SKM-1 (cell line): ENCODE data around the gene RASL12.
A peak's percentile ranks its signal among the peaks of the same experiment; 100 is the strongest.
"Not testable (repeated sequence)": the region's sequence is repeated elsewhere in the genome, so short reads cannot be mapped to it uniquely, and the experiment has no call there.

Experiments used
- DNase-seq: peaks from one replicate; lab custom pipeline; 2025; ENCODE audit not compliant: unreplicated experiment; lab: John Stamatoyannopoulos, UW

The RASL12 gene, protein sequence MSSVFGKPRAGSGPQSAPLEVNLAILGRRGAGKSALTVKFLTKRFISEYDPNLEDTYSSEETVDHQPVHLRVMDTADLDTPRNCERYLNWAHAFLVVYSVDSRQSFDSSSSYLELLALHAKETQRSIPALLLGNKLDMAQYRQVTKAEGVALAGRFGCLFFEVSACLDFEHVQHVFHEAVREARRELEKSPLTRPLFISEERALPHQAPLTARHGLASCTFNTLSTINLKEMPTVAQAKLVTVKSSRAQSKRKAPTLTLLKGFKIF

DNA sequence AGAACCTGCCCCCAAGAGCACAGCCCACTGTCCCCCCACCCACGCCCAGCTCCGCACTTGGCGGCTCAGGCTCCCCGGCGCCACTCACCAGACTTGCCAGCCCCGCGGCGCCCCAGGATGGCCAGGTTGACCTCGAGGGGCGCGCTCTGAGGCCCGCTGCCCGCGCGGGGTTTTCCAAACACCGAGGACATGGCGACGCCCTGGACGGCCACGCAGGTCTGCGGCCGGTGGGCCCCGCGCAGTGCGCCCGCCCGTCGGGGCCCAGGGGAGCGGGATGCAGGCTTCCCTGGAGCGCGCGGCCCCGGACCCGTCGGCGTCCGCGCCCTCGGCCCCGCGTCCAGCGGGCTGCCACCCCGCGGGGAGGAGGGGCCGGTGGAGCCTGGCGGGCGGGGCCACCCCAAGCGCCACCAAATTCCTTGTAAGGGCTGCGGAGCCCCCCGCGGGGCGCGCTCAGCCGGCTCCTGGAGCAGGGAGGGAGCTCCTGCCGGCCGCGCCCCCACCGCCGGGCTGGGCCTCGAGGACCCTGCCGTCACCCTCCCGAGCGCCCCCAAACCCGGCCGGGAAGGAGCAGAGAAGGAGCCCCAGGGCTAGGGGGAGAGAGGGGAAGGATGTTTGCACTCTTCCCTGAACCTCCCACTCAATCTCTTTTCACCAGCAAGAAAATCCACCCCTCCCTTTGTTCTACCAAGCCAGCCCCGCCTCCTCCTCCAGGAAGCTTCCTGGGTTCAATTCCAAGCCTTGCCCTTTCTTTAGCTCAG is at the start of gene RASL12:
RASL12 (minus strand) TSS at position 347 of the 758 bp plus-strand sequence; CDS start at position 191, 156 bp downstream.
- no peak for DNase-seq

DNA sequence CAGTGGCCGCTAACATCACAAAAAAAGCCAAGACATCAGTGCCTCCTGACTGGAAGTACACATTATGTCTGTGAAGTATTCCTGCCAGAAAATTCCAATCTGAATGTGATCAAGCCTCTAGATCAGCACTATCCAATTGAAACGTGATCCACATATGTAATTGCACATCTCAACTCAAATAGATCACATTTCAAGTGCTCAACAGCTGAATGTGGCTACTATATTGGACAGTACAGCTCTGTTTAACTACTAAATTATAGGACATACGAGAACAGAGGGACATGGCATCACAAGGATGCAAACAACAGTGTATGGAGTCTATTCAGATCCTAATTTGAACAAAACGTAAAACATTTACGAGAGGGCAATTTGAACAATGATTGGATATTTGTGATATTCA is 47.8 kb upstream of the RASL12 start:
- no peak for DNase-seq

DNA sequence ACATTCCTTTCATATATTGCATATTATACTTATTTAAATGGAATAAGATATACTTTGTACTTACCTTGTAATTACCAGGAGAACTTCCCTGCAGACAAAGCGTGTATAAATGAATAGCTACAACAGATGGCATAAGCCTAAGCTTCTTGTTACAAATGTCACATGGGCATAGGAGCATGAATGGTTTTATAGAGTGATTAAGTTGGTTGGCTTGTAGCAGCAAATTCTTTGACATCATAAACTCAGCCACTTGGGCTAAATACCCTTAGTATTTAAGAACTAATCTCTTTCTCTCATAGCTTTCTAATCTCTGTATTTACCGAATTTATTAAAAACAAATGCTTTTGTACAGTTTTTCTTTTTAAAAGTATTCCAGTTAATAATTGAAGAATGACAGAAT is 47.3 kb upstream of the RASL12 start, which contains the start of gene UBAP1L:
UBAP1L (minus strand) TSS at position 115 of the 400 bp plus-strand sequence. CDS start 8,985 bp downstream, outside the sequence.
- no peak for DNase-seq

DNA sequence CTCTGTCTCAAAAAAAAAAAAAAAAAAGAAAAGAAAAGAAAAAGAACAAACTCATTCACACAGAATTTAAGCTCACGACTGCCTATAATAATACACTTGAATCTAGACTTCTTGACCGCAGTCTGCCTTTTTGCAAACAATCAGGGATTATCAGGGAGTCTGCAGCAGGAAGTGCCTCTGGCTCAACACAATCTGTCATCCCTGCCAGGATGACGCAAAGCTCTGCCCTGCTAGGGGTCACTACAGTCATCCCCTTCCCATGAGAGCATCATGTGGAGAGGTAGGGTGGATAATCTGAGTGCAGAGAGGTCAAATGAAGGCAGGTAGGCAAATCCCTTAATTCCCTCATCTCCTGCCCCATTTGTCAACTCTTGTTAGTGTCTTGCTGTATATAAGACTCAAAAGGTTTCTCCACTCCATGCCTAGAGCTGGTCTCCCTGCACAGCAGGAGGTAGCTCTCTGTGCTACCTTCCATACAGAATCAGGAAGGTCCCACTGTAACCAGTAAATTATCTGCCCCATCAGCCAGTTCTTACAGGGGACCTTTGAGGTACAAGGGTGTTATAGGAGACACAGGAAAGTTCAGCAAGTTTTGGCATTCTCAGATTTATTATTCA is 43.0 kb upstream of the RASL12 start:
- DNase-seq: no peak

DNA sequence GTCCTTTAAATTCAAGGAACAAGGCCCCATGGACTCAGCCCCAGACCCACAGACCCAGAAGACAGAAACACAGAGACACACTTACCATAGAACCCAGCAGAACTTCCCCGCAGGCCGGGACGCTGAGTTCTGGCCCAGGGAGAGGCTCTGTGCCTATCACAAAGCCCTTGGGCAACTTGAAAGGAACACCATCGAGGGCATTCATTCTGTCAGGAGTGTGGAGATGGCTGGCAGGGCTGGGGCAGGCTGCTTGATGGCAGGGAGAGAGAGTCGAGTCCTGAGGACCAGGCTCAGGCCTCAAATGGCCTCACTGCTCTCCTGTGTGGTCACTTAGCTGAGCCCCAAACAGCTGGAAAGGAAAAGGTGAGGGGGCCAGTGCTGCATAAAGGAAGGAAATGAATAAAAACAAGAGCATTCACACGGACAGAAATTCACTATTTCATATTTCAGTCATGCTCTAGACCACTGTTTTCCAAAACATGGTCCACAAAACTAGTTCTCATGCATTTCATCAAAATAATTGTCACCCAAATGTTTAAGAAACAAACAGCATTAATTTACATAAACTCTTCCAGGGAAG is 38.3 kb upstream of the RASL12 start:
- DNase-seq: no peak

DNA sequence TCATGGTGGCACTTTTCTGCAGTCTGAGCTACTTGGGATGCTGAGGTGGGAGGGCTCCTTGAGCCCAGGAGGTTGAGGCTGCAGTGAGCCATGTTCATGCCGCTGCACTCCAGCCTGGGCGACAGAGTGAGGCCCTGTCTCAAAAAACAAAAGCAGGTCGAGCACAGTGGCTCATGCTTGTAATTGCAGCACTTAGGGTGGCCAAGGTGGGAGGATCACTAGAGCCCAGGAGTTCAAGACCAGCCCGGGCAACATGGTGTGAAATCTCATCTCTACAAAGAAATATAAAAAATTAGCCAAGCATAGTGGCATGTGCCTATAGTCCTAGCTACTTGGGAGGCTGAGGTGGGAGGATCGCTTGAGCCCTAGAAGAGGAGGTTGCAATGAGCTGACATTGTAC is 37.2 kb upstream of the RASL12 start:
- DNase-seq: no peak

DNA sequence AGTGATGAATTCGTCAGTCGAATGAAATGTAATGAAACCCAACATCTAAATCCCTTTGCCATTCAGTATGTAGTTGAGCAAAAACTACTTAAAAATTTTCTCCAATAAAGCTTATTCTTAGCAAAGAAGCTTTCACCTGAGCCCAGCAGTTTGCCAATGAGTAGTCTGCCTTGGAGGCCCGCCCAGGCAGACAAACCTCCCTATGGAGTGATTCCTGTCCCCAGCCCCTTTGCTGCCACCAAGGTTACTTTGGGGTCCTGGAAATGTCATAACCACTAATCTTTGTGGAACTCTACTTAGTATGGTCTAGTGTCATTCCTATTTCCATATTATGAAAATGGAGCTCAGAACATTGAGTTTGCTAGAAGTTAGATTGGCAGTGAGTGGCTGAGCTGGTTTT is 35.1 kb upstream of the RASL12 start:
- no peak for DNase-seq

DNA sequence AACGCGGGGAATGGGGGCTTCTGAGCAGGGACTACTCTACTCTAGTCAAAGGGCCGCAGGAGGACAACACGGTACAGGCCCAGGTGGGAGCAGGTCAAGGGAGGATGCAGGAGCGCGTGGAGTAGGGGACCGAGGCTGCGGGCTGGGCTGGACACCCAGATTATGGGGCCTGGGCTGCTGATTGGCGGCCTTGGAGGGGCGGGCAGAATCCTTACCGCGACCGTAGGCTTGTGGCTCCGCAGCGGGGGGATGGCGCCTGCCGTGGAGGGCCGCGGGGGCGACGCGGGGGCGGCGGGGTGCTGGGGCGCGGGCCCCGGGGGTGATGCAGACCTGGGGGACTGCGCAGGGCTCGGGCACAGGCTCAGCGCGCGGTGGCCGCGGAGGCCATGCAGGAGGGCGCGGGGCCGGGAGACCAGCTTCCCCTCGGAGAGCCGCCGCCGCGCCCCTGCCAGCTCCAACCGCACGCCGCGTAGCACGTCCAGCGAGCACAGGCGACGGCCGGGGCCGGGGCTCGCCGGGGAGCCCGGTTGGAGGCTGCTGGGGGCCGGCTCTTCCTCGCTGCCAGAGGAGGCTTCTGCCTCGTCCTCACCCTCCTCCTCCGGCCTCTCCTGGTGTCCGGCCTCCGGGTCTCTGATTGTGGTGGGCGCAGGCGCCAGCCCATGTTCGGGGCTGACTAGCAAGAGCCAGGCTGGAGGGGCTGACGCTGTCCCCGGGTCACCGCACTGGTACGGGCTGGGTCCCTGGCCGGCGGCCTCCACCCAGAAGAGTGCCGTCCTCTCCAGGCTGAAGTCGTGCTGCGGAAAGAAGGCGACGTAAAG is 34.3 kb upstream of the RASL12 start:
- DNase-seq: no peak

DNA sequence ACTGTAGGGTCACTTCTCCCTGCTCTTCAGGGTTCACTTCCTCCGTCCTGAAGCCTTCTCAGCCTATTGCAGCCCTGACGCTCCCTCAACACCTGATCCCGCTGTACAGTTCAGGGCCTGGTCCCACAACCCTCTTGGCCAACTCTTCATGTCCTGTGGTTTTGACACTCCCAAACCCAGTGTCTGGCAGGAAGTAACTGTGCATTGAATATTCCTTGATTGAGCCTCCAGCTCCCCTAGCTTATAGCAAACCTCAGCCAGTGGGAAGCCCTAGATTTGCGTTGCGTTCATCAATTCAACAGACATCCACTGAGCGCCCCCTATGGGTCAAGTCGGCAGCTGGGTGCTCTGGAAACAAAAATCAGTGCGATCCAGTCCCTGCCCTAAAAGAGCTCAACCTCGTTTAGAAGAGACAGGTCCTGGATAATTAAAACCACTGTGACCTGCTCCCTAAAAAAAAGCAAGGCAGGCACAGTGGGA is 33.7 kb upstream of the RASL12 start:
- DNase-seq: peak; percentile 8

DNA sequence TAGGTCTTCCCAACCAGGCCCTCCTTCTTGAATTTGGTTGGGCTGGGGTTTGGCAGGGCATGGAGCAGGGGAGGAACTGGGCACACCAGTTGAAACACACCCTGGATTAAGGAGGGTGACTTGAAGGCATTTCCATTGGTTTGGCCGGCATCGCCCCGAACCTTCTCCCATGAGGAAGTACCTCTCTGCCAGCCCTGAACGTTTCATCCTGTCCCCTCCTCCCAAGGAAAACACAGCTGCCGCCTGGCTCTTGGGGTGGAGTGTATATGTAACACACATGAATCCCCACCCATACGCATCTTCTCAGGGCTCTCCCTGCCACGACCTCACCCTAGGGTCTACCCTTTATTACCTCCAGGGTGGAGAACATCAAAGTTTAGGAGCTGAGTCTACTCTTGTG is 32.7 kb upstream of the RASL12 start:
- no peak for DNase-seq

DNA sequence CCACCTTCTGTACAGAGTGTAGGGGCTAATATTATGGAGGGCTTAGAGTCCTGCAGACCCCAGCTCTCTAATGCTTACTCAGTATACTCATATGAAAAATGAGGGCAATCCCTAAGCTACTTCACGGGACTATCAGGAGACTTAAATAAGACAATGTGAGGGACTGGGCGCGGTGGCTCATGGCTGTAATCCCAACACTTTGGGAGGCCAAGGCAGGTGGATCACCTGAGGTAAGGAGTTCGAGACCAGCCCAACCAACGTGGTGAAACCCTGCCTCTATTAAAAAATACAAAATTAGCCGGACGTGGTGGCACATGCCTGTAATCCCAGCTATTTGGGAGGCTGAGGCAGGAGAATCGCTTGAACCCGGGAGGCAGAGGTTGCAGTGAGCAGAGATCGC is 32.0 kb upstream of the RASL12 start:
- DNase-seq: not testable (repeated sequence)

DNA sequence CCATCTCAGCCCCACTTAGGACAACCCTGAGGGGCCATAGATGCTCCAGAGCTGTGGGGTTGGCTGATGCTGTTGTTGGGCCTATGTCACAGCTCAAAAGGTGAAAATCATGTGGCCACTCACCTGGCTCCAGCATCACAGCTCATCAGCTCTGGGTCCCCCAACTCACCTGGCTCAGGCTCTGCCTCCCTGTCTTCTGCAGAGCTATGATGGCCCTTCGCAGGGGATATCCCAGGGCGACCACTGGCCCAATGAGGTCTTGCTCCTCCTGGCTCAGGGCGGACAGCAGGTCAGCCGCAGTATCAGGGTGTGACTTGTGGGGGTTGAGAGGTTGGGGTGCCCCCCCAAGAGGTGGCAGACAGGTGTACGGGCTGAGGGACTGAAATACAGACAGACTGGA is 31.5 kb upstream of the RASL12 start:
- DNase-seq: no peak

DNA sequence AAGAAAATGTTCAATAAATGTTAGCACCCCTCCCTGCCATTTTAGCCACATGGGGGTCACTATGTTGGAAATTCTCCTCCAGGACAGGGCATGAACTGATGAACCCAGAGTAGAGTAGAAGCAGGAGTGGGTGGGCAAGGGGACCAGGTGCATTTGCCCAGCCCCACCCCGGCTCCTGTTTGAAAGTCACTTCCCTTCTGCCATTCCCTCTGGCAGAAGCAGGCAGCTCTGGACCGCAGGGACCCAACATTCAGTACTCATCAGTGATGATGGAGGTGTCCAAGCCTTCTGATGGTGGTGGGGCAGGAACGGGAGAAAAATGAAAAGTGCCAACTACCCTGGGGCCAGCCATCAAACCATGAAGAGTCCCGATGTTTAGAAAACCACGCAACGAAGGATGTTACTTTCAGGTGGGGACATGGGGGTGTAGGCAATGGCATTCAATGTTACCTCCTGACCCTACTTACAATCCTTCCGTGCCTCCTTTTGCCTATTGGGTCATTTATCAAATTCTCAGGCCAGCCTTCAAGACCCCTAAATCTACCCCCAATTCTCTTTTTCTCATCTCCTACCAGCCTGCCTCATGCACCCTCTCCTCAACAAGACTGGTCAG is 30.0 kb upstream of the RASL12 start:
- no peak for DNase-seq

DNA sequence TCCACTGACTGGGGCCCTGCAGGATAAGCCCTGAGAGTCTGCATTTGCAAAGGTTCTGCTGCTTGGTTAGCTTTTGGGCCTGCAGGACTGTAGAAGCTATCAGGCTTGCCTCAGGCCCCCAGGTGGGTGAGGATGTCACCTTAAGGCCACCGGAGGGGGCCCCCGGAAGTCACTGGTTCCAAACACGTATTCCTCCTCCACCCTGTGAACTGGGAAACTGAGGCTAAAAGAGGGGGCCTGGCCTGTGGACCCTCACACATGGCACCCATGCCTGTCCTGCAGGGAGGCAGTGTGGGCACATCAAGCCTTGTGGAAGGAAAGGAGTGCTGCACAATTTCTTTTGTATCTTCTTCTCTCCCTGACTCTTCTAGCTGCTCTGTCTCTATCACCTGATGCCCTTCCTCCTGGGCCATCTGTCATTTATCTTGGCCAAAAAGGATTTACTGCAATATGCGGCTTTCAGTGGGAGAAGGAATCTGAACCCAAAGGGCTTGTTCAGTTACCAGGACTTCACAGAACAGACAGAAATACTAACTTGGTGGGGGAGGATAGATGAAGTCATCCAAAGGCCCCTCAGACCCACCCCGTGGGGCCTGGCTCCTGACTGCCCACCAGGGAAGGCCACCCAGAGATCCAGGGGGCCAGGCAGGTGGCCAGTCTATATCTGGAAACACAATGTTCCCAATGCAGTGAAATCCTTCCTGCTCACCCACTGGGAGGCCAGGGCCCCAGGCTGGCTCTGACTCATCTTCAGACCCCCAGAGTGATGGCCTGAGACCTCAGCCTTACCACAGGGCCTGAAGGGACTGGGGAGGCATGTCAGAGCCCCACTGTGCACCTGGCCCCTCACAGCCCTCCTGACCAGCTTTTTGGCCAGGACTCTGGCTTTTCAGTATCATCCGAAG is 28.9 kb upstream of the RASL12 start:
- DNase-seq: no peak

DNA sequence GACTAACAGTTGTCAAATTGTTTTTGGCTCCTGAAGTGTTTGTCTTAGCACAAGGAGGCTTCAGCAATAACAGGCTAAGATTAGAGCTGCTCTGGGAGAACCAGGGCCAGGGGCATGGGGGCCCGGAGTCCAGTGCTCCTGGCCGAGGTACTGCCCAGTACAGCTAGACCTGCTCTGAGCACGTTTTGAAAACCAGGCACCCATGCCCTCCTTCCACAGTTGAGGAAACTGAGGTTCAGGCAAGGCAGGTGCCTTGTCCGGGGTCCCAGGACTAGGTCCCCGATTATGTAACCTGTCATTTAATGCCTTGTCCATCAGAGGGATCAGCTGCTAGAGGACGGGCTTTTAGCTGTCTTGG is 27.9 kb upstream of the RASL12 start:
- no peak for DNase-seq

DNA sequence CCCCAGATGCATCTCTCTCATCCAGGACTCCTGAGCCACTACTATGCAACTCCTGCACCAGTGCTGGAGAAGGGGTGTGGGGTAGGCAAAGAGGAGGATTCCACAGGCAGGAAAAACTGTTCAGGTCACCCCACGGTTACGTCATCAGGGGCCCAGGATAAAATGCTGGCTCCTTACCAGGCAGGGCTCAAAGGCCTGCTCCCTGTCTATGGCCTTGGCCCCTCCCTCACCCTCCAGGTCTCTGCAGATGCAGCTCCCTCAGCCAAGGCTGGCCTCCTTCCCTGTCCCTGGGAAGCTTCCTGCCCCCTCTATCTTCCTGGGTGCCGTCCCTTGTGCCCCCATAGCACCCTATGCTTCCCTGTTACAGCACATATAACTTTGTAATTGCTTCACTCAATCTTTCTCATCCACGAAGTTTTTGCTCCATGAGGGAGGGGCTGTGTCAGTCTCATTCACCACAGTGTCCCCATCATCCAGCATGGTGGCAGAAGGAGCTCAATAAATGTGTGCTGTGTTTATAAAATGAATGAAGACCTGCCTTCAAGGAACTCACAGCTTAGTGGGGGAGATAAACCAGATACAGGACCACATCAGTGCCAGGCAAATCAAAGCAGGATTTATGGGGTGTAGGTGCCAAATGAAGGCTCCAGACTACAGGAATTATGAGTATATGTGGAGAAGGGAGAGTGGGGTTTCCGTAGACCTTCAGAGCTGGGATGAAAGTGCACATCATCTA is 27.4 kb upstream of the RASL12 start:
- no peak for DNase-seq

DNA sequence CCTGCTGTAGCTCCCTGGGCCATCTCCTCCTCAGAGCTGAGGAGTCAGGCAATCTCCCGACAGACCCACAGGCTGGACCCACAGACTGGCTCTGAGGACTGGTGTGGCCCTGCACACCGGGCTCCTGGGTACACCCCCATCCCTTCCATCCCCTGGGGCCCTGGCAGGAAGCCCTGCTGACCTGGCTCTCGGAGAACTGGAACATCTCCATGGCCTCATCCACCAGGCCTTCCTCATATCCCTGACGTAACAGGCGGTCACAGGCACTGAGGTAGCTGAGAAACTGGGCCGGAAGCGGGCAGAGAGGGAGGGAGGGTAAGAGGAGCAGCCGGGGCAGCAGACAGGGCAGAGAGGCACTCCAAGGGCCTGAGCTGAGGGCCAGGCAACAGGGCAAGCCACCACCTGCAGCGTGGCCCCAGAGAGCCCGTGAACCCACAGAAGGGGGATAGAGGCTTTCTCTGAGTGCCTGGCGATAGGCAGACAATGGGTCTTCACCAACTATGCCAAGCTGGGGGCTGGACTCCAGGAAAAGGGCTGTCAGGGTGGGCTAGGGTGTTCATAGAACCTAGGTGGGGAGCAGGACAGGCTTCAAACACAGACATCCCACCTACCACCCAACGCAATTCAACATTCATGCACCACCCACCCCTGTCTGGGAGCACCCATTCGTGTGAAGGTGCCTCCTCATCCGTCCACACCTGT is 26.7 kb upstream of the RASL12 start:
- DNase-seq: no peak

DNA sequence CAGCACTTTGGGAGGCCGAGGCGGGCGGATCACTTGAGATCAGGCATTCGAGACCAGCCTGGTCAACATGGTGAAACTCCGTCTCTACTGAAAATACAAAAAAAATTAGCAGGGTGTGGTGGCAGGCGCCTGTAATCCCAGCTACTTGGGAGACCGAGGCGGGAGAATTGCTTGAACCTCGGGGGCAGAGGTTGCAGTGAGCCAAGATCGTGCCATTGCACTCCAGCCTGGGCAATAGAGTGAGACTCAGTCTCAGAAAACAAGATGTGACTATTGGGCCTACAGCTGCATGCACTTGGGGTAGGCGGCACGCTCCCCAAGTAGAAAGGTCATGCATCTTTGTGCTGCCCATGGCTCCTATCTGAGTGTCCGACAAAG is 26.0 kb upstream of the RASL12 start:
- not testable (repeated sequence) for DNase-seq
